HL-60 (cell line): Measurements from ENCODE around the gene LRMDA.

Experiments used
- DNase-seq, 2 experiments: peaks; one replicate each; pipeline ENCODE4 v3.0.0-alpha.2; 2010 to 2020; ENCODE audit warnings: low read depth in 1 of 2, low spot score in 1 of 2
- H3K27ac ChIP-seq: fragments of 250-450 bp; sonication (Bioruptor Pico); replicated peaks from 2 replicates; pipeline ENCODE4 v1.5.1; 2020; ENCODE audit warnings: mild to moderate bottlenecking, moderate library complexity
- H3K27me3 ChIP-seq: fragments of 250-450 bp; sonication (Bioruptor Pico); 2 replicates; pipeline ENCODE4 v1.5.1; 2021; ENCODE audit warnings: mild to moderate bottlenecking, moderate library complexity; ENCODE audit not compliant: insufficient read depth, poor library complexity, severe bottlenecking
- H3K4me3 ChIP-seq: replicated peaks from 2 replicates; pipeline ENCODE4 v1.5.1; 2011; ENCODE audit warnings: mild to moderate bottlenecking, control low read depth, low read length; ENCODE audit not compliant: insufficient read depth
- CTCF ChIP-seq: IDR thresholded peaks from one replicate; pipeline ENCODE4 v1.5.1; 2011; ENCODE audit warnings: low read length, control low read depth, inconsistent platforms; ENCODE audit not compliant: insufficient read depth
- GABPA ChIP-seq: IDR thresholded peaks from 2 replicates; pipeline ENCODE4 v1.6.1; 2012; ENCODE audit warnings: low read depth
- POLR2AphosphoS5 ChIP-seq: IDR thresholded peaks from 2 replicates; pipeline ENCODE4 v1.6.1; 2012; ENCODE audit warnings: low read depth
- REST ChIP-seq: IDR thresholded peaks from 2 replicates; pipeline ENCODE4 v1.6.1; 2012; ENCODE audit warnings: low read depth; ENCODE audit not compliant: insufficient replicate concordance
- SPI1 ChIP-seq: IDR thresholded peaks from 2 replicates; pipeline ENCODE4 v1.6.1; 2012; ENCODE audit warnings: low read depth, mild to moderate bottlenecking, borderline replicate concordance

Gene LRMDA

GRCh38 chr10:75709245-75709644, 277.8 kb downstream of the LRMDA start:
- no peaks in the 10 kb centered on the region for H3K27me3 ChIP-seq
- no peak overlapping the region for H3K4me3 ChIP-seq
- H3K27ac ChIP-seq = no peak overlapping the region
- TF ChIP-seq REST = no peak
- no peak for TF ChIP-seq CTCF
- no peak for TF ChIP-seq POLR2AphosphoS5
- TF ChIP-seq GABPA = no peak
- no peak for TF ChIP-seq SPI1
- no peak for DNase-seq

DNA sequence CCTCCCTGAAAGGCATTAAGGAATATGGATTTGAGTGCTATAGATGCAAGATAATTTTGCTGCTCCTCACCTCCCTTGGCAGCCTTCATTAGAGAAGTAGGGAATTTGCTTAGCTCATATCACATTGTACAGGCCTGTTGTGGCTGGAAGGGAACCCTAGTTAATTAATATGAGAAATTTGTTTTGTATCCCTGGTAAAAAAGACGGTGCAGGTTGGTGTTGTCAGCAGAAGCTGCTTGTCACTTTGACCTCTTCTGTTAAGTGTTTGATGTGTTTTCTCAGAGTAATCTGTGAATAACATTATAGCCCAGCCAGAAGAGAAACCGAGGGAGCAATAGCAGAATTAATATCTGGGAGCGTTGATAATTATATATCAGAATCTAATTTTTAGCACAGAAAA, 278.4 kb downstream of the LRMDA start:
- Histone ChIP-seq H3K27ac (no peak overlapping the region), H3K4me3 (no peak overlapping the region), H3K27me3 (no peaks in the 10 kb centered on the region)
- TF ChIP-seq REST (no peak), POLR2AphosphoS5 (no peak), SPI1 (no peak), GABPA (no peak), CTCF (no peak)
- no peak for DNase-seq

DNA sequence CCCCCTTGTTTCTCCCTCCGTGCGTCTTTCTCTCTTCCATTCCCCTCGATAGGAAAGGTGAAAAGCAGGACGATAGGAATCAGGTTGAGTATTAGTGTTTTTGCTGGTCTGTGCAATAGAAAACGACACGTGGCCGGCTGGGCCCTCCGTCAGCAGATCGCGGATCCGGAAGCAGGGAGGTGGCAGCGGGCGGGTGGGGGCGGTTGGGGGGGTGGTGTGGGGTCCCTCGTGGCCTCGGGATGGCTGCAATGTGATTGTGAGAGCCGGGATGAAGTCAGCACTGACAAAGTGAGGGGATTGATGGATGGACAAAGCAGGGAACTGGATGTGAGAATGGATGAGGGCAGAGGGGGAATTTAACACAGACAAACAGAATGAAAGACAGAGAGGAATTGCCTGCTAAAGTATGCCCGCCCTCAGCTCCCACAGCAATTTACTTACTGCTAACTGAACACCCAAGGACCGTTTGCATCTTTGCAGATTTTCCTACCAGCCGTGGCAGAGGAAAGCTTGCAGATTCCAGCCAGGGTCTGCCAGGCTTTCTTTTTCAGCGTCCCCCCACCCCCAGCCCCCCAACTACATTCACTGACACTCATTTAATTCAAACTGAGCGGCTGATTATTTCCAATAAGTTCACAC, 280.9 kb downstream of the LRMDA start:
- no peak for TF ChIP-seq POLR2AphosphoS5
- no peak for TF ChIP-seq GABPA
- TF ChIP-seq CTCF = no peak
- TF ChIP-seq REST = no peak
- TF ChIP-seq SPI1 = no peak
- DNase-seq = no peak
- Histone ChIP-seq H3K27ac (no peak overlapping the region), H3K4me3 (no peak overlapping the region), H3K27me3 (no peaks in the 10 kb centered on the region)
